D721Med (cell line): ENCODE data around the gene NRSN2.

Source experiments
- DNase-seq: peaks from one replicate; pipeline ENCODE4 v3.0.0; 2011; ENCODE audit warnings: low spot score; ENCODE audit not compliant: insufficient read length
- FAIRE-seq: peaks from 2 replicates; lab custom pipeline; 2011; peaks lifted over from hg19 to GRCh38; lab: Jason Lieb, UNC
- CTCF ChIP-seq: IDR thresholded peaks from 2 replicates; pipeline ENCODE4 v1.5.1; 2012; ENCODE audit warnings: mild to moderate bottlenecking, control low read depth; ENCODE audit not compliant: insufficient read depth; ENCODE audit errors: missing control alignments

The NRSN2 gene

GRCh38 chr20:312866-313265 lies 34.0 kb upstream of the NRSN2 start:
- DNase-seq = no peak
- FAIRE-seq = no peak
- TF ChIP-seq CTCF = no peak

- no peak for TF ChIP-seq CTCF
- DNase-seq = no peak
- no peak for FAIRE-seq
Observed at GRCh38 chr20:313402-313801, 33.5 kb upstream of the NRSN2 start.

GRCh38 chr20:313948-314347 lies 33.0 kb upstream of the NRSN2 start:
- no peak for DNase-seq
- TF ChIP-seq CTCF = no peak
- no peak for FAIRE-seq

GRCh38 chr20:316316-317068 lies 30.4 kb upstream of the NRSN2 start:
- FAIRE-seq (peak; percentile 6), DNase-seq (no peak)
- no peak for TF ChIP-seq CTCF

GRCh38 chr20:324177-325044 lies 22.5 kb upstream of the NRSN2 start:
- DNase-seq (peak; percentile 46), FAIRE-seq (no peak)
- TF ChIP-seq CTCF = no peak

- FAIRE-seq = no peak
- no peak for DNase-seq
- no peak for TF ChIP-seq CTCF
Observed at GRCh38 chr20:325045-325888, 21.6 kb upstream of the NRSN2 start, which contains the start of gene SOX12. Gene SOX12, plus strand, starts transcription at chr20:325552. Its CDS starts 373 bp downstream, at chr20:325925.
